HG03135 (cell line): ENCODE results near the gene SLC25A21.
"Not testable (repeated sequence)": the region's sequence is repeated elsewhere in the genome, so short reads cannot be mapped to it uniquely, and the experiment has no call there.

Experiments
- ATAC-seq: cut with Tn5 transposase; IDR thresholded peaks from one replicate; pipeline ENCODE4 v1.9.1; 2021; ENCODE audit warnings: mild to moderate bottlenecking, moderate library complexity; ENCODE audit not compliant: unreplicated experiment

The SLC25A21 gene

GRCh38 chr14:36738269-36738668, 434.1 kb downstream of the SLC25A21 start:
- no peak for ATAC-seq

GRCh38 chr14:36726128-36726527, 446.3 kb downstream of the SLC25A21 start:
- no peak for ATAC-seq

GRCh38 chr14:36724162-36724561, 448.2 kb downstream of the SLC25A21 start:
- ATAC-seq, result no peak

- ATAC-seq, result no peak
These were observed 448.9 kb downstream of the SLC25A21 start for GRCh38 chr14:36723530-36723929.

GRCh38 chr14:36721877-36722276, 450.5 kb downstream of the SLC25A21 start:
- no peak for ATAC-seq

- no peak for ATAC-seq
These were observed 451.7 kb downstream of the SLC25A21 start for GRCh38 chr14:36720657-36721056.

- no peak for ATAC-seq
These were observed 452.6 kb downstream of the SLC25A21 start for GRCh38 chr14:36719823-36720222.

- no peak for ATAC-seq
These were observed 454.2 kb downstream of the SLC25A21 start for GRCh38 chr14:36718216-36718615.

GRCh38 chr14:36717363-36717762, 455.0 kb downstream of the SLC25A21 start:
- no peak for ATAC-seq

GRCh38 chr14:36716614-36717184, 455.7 kb downstream of the SLC25A21 start:
- ATAC-seq, result no peak

GRCh38 chr14:36713960-36714703, 458.3 kb downstream of the SLC25A21 start:
- ATAC-seq, result no peak

- ATAC-seq, result no peak
These were observed 464.8 kb downstream of the SLC25A21 start for GRCh38 chr14:36707570-36707969.

- ATAC-seq, result no peak
These were observed 469.9 kb downstream of the SLC25A21 start for GRCh38 chr14:36702474-36702873.

GRCh38 chr14:36701132-36701531, 471.3 kb downstream of the SLC25A21 start:
- ATAC-seq, result no peak

GRCh38 chr14:36700651-36701050, 471.8 kb downstream of the SLC25A21 start:
- no peak for ATAC-seq

GRCh38 chr14:36699420-36699819, 473.0 kb downstream of the SLC25A21 start:
- ATAC-seq, result not testable (repeated sequence)

- no peak for ATAC-seq
These were observed 481.9 kb downstream of the SLC25A21 start for GRCh38 chr14:36690311-36691040.

- no peak for ATAC-seq
These were observed 487.5 kb downstream of the SLC25A21 start for GRCh38 chr14:36684946-36685345.

GRCh38 chr14:36683083-36683724, 489.2 kb downstream of the SLC25A21 start:
- ATAC-seq, result no peak

GRCh38 chr14:36682338-36682737, 490.1 kb downstream of the SLC25A21 start:
- no peak for ATAC-seq

- no peak for ATAC-seq
These were observed 496.2 kb downstream of the SLC25A21 start for GRCh38 chr14:36676236-36676635.
